ENCODE data around the gene TBRG1.

Gene TBRG1

DNA sequence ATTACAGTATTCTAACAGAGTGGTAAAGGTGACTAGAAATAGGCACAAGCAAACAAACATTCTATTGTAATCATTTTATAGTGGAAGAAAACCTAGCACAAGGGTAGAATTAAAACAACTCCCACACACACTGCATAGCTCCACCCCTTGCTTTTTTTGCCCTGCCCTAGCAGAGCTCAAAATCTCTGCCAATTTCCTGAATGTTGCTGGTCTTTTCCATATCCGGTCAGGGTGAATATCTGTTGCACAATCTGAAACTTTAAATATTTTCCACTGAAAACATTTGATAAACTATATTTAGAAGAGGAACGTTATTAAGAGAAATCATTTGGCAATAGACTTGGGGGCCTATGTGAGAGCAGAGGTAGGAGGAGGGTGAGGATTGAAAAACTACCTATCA, 53.7 kb downstream of the TBRG1 start:
- H3K4me3 ChIP-seq (ENCODE audit: low read depth, low read length): no peak overlapping the region
- TF ChIP-seq, protein P1, sequence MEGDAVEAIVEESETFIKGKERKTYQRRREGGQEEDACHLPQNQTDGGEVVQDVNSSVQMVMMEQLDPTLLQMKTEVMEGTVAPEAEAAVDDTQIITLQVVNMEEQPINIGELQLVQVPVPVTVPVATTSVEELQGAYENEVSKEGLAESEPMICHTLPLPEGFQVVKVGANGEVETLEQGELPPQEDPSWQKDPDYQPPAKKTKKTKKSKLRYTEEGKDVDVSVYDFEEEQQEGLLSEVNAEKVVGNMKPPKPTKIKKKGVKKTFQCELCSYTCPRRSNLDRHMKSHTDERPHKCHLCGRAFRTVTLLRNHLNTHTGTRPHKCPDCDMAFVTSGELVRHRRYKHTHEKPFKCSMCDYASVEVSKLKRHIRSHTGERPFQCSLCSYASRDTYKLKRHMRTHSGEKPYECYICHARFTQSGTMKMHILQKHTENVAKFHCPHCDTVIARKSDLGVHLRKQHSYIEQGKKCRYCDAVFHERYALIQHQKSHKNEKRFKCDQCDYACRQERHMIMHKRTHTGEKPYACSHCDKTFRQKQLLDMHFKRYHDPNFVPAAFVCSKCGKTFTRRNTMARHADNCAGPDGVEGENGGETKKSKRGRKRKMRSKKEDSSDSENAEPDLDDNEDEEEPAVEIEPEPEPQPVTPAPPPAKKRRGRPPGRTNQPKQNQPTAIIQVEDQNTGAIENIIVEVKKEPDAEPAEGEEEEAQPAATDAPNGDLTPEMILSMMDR (IDR thresholded peaks at IDR 0.05; ENCODE audit: insufficient read depth, low read depth, low read length, missing control alignments): no peak
- no peak for DNase-seq (ENCODE audit: low read depth)

DNA sequence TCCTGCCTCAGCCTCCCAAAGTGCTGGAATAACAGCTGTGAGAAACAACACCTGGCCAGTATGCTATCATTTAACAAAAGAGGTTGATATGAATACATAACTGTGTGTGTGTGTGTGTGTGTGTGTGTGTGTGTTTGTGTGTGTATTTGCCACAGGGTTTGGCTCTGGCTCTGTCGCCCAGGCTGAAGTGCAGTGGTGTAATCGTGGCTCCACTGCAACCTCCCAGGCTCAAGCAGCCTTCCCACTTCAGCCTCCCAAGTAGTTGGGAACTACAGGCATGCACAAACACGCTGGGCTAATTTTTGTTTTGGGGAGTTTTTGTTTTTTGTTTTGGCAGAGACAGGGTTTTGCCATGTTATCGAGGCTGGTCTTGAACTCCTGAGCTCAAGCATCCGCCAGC, 55.8 kb downstream of the TBRG1 start:
- no peak overlapping the region for H3K4me3 ChIP-seq (ENCODE audit: low read depth, low read length)
- TF ChIP-seq, protein P1 (IDR thresholded peaks at IDR 0.05; ENCODE audit: insufficient read depth, low read depth, low read length, missing control alignments): no peak
- DNase-seq (ENCODE audit: low read depth): no peak

DNA sequence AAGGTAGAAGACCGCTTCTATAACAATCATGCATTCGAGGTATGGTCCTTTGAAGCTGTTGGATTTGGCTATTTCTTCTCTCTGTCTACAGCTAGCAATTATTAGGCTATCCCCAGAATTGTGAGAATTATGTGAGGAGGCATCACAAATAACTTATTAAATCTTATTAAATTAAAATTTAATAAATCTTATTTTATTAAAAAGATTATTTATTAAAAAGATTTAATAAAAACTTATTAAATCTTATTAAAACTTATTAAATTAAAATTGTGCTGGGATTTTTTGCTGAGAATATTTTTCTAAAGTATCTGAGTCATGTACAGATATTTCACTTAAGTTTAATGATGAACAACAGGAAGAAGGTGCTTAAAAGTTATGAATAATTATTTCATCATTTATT, 58.8 kb downstream of the TBRG1 start:
- no peak overlapping the region for H3K4me3 ChIP-seq (ENCODE audit: low read depth, low read length)
- TF ChIP-seq, protein P1 (IDR thresholded peaks at IDR 0.05; ENCODE audit: insufficient read depth, low read depth, low read length, missing control alignments): no peak
- DNase-seq (ENCODE audit: low read depth): no peak

DNA sequence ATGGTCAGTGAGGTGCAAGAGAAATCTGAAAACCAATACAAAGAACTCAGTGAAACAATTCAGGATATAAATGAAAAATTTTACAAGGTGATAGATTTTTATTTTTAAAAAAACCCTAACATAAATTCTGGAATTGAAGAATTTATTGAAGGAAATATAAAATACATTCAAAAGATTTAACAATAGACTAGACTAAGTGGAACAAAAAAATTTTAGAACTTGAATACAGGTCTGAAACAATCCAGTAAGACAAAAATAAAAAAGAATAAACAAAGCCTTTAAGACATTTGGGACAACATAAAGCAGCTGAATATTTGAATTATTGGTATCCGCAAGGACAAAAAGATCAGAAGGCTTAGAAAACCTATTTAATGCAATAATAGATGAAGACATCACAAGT, 59.8 kb downstream of the TBRG1 start:
- H3K4me3 ChIP-seq (ENCODE audit: low read depth, low read length): no peak overlapping the region
- DNase-seq (ENCODE audit: low read depth): no peak
- TF ChIP-seq, protein P1 (IDR thresholded peaks at IDR 0.05; ENCODE audit: insufficient read depth, low read depth, low read length, missing control alignments): no peak
